GM19023 (cell line): Measurements from ENCODE around the gene PECR.
"Not testable (repeated sequence)": the region's sequence is repeated elsewhere in the genome, so short reads cannot be mapped to it uniquely, and the experiment has no call there.

Experiments used
- ATAC-seq: cut with Tn5 transposase; IDR thresholded peaks from one replicate; pipeline ENCODE4 v1.9.1; 2021; ENCODE audit warnings: mild to moderate bottlenecking, moderate library complexity; ENCODE audit not compliant: unreplicated experiment

Gene PECR

DNA sequence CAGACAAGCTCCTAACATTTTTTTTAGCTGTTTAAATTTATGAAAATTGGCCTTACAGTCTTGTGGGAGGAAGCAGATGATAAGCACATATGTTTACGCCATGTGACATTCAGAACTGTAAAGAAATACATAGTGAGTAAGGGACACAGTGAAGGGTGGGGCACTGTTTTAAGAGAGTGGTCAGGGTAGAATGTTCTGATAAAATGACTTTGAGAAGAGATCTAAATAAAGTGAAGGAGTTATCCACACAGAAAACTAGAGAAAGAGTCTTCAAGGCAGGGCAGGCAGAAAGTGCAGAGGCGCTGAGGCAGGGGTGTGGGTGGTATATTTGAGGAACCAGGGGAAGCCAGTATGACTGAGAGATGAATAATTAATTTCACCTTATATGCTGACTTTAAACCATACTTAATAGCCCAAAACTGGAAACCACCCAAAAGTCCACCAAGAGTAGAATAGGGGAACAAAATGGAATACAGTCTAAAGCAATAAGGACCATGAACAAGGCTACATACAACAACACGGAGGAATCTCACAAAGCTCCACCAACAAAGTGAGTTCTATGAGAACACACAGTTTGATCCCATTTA is 76.8 kb downstream of the PECR start:
- peak; percentile 39 for ATAC-seq

DNA sequence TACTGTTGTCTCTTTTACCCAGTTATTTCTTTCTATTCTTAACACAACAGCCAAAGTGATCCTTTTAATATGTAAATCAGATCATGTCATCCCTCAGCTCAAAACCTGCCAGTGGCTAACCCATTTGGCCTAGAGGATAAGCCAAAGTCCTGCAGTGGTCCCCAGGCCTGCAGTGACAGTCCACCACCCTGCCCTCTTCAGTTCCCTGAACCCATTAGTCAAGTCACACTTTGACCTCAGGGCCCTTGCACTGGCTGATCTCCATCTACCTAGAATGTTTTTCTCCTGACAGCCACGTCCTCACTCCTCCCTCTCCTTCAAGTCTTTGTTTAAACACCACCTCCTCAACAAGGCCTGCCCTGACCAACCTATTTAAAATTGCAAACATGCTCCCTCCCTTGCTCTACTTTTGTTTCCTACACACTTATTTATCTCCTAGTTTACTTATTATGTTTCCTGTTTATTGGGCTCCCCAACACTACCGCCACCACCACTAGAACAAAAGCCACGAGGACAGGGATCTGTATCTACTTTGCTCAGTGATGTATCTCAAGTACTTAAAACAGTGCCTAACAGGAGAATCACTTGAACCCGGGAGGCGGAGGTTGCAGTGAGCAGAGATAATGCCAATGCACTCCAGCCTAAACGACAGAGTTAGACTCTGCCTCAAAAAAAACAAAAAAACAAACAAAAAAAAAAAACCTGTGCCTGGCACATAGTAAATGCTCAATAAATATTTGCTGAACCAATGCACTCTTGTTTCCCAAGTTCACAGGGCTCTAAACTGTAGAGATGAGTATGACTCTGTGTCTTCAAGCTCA is 77.5 kb downstream of the PECR start:
- no peak for ATAC-seq

DNA sequence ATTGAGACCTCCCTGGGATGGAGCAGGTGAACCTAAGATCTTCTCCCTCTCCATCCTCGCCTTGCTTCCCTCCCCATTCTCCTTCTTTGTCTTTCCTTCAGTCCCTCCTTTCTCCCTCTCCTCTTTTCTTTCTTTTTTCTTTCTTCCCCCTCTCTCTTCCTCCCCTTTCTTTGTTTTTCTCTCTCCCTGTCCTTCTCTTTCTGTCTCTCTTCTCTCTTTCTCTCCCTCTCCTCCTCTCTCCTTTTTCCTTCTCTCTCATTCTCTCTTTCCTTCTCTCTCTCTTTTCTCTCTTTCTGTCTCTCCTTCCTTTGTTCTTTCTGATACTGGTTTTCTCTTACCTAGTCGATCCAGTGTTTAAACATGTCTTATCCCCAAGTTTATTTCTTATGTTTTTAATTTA is 78.9 kb downstream of the PECR start:
- ATAC-seq = no peak

DNA sequence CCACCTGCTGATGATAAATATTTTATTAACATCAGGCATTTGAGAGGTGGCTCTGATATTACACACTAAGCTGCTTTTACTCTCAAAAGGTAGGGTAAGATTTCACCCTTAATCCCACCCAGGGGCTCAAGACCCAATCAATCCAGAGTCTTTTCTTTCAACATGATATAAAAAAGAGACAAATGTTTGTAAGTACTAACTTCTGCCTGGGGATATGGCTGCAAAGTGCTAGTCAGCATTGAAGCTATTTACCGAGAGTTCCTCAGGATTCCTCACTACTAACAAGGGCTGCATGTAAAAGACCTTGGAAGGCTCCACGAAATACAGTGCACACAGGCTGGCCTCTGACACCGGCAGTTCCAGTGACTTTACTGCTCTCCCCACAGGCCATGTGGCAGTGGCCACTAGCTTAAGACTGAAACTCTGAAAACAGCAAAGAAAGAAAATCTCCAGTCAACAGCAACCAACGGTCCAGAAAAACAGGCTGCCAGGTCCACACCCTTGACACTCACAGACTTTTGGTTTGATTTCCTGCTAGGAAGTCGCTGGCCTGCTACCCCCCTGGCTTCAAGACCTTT is 79.4 kb downstream of the PECR start:
- no peak for ATAC-seq

DNA sequence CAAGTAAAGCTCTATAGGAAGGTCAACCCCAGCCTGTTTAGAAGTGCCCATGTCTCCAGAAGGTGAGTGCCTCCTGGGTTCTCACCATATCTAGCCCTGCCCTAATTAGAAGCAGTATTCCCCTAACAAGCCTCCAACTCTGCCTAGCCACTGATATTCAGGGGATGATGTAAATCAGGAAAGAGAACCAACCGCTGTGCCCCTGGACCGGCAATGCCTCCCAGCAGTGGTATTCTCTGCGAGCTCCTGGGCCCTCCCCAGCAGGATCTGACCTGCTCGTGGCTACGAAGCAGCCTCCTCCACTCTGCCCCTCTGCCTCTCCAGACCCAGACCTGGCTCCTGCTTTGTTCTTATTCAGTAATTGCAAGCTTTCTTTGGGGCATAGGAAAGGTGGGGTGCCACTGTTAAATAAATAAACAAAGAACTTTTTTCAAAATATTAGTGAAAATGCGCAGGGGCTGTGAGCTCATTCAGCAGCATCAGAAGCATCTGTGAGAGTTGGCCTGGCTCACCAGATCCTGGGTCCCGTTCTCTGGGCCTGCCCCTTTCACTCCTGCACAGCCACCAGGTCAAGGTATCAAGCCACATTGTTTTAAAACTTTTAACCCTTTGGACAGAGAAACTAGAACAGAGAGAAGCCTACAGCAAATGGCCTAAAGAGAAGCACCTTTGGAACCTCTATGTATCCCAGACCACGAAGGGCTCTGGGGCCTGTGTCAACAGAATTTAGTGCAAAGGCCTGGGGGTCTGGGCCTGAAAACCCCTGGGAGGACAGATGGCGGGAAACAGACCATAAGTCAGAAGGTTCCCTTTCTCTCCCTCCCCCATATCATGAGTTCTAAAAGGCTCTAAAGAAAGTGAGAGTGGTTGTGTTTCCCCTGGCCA is 80.2 kb downstream of the PECR start:
- ATAC-seq = no peak

DNA sequence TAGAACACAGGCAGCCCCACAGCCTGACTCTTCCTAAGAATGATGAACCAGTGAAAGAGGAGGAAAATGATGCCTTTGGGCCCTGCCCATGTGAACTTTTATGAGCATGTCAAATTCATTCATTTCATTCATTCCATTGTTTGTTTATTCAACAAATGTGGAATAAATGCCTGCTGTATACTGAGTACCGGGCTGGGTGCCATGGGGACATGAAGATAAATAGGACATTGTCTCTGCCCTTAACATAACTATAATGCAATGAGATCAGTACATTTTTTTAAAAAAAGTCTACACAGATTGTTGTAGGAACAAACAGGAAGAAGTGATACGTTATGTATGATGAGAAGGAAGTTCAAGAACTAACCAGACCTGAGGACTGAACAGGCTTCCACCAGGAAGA is 83.0 kb downstream of the PECR start:
- ATAC-seq = no peak

DNA sequence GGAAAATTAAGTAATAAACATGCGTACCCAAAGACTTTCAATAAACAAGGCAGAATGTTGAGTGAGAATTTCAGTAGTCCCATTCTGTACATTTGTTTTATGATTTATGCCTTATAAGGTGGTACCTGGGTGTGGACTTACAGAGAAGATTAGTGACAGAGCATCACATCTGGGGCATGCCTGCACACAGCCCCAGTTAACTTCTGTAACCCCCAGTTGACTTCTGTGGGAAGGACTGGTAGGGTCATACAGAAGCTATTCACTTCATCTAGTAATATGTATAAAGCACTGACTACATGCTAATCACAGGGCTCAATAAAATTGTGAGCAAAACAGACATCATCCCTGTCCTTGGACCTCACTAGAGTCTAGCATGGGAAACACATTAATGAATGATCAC is 84.4 kb downstream of the PECR start:
- no peak for ATAC-seq

DNA sequence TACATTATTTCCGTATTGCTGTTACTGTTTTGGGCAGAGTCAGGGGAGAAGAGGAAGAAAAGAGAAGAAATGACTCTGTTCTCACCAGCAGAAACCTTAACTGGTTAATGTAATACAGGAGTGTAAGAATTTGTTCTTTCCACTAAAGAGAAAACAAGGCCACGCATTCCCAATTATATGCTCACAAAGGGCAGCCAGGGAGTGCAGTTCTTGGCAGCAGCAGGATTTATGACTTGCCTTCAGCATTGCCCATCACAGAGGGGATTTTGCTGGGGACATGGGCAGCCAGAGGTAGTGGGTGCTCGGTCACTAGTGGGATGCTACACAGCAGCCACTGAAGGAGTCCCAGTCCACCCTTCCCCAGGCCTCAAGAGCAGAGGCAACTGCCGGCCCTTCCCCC is 86.7 kb downstream of the PECR start:
- no peak for ATAC-seq

DNA sequence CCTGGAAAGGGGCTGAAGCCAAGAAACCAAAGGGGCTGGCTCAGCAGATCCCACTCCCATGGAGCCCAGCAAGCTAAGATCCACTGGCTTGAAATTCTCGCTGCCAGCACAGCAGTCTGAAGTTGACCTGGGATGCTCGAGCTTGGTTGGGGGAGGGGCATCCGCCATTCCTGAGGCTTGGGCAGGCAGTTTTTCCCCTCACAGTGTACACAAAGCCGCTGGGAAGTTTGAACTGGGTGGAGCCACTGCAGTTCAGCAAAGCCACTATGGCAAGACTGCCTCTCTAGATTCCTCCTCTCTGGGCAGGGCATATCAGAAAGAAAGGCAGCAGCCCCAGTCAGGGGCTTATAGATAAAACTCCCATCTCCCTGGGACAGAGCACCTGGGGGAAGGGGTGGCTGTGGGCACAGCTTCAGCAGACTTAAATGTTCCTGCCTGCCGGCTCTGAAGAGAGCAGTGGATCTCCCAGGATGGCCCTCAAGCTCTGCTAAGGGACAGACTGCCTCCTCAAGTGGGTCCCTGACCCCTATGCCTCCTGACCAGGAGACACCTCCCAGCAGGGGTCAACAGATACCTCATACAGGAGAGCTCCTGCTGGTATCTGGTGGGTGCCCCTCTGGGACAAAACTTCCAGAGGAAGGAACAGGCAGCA is 92.9 kb downstream of the PECR start:
- ATAC-seq = not testable (repeated sequence)
